K562 (cell line): ENCODE measurements around the gene GPR108. TPM values are rescaled to one million over a fixed set of nuclear protein-coding genes. Genes with fewer than 3 reads are reported as not detected.
A peak's percentile ranks its signal among the peaks of the same experiment; 100 is the strongest.

Experiments
- CBFA2T3 ChIP-seq: fragments of 450-650 bp; IDR thresholded peaks from 2 replicates; pipeline ENCODE4 v1.6.1; 2017
- CREM ChIP-seq: IDR thresholded peaks from 2 replicates; pipeline ENCODE4 v1.6.1; 2014; ENCODE audit warnings: antibody characterized with exemption, low read depth
- EGR1 ChIP-seq: fragments of 450-650 bp; conservative IDR thresholded peaks from 2 replicates; pipeline ENCODE4 v1.6.1; 2017; ENCODE audit warnings: mild to moderate bottlenecking
- ELF1 ChIP-seq: fragments of 200-800 bp; sonication (Bioruptor generic); IDR thresholded peaks from 2 replicates; pipeline ENCODE4 v1.6.1; 2016; ENCODE audit warnings: missing genetic modification characterization, missing compliant biosample characterization
- FOXK2 ChIP-seq, 2 experiments: fragments of 450-650 bp; IDR thresholded peaks in 1 of 2; conservative IDR thresholded peaks in 1 of 2; 2 replicates each; pipeline ENCODE4 v1.6.1; 2016; ENCODE audit warnings: low read depth in 2 of 2, mild to moderate bottlenecking in 1 of 2
- GABPA ChIP-seq: fragments of 200-800 bp; sonication (Bioruptor generic); conservative IDR thresholded peaks from 2 replicates; pipeline ENCODE4 v1.6.1; 2016; ENCODE audit warnings: low read depth, missing genetic modification characterization, missing compliant biosample characterization
- JUND ChIP-seq, 2 experiments: IDR thresholded peaks; 2 replicates in 1 of 2; 3 replicates in 1 of 2; pipeline ENCODE4 v1.6.1; 2011; ENCODE audit warnings: borderline replicate concordance in 2 of 2, low read depth in 2 of 2, low read length in 2 of 2, improper control_type of control experiment in 1 of 2, missing biosample characterization in 1 of 2, missing genetic modification characterization in 1 of 2, missing genetic modification reagents in 1 of 2
- NR2C2 ChIP-seq, 2 experiments: fragments of 200-800 bp in 1 of 2; sonication (Bioruptor generic) in 1 of 2; sonication (generic) in 1 of 2; formaldehyde crosslinking in 1 of 2; IDR thresholded peaks; 2 replicates each; pipeline versions ENCODE4 v1.6.1 to v1.8.0; 2016 to 2022; ENCODE audit warnings: mild to moderate bottlenecking in 1 of 2, missing compliant biosample characterization in 1 of 2, missing genetic modification characterization in 1 of 2, missing genetic modification reagents in 1 of 2
- PRDM10 ChIP-seq: fragments of 450-650 bp; IDR thresholded peaks from 2 replicates; pipeline ENCODE4 v1.6.1; 2018; ENCODE audit not compliant: partially characterized antibody
- REST ChIP-seq, 2 experiments: fragments of 450-650 bp; formaldehyde crosslinking in 1 of 2; IDR thresholded peaks; 2 replicates each; pipeline versions ENCODE4 v1.4.0 to v1.6.1; 2014 to 2020; ENCODE audit warnings: mild to moderate bottlenecking in 2 of 2, borderline replicate concordance in 1 of 2, low read depth in 1 of 2
- ZBTB26 ChIP-seq: fragments of 450-650 bp; formaldehyde crosslinking; IDR thresholded peaks from 2 replicates; pipeline ENCODE4 v1.4.0; 2022; ENCODE audit warnings: missing genetic modification characterization
- ZNF436 ChIP-seq: fragments of 250-450, 450-650 bp; sonication (Bioruptor Pico); formaldehyde crosslinking; IDR thresholded peaks from 2 replicates; pipeline ENCODE4 v1.7.0; 2020; ENCODE audit warnings: mild to moderate bottlenecking
- ZNF445 ChIP-seq: fragments of 250-450 bp; sonication (Bioruptor Pico); IDR thresholded peaks from 2 replicates; pipeline ENCODE4 v1.4.0; 2020; ENCODE audit warnings: low read depth, mild to moderate bottlenecking, moderate library complexity
- polyA plus RNA-seq, 8 experiments: library from polyadenylated mRNA; depleted of rRNA in 4 of 8; stranded (reverse) in 5 of 8; unstranded in 3 of 8; fragments of >200 nt; fragmentation: Nextera tagmentation in 2 of 8; fragmentation: Illumina TruSeq in 1 of 8; extraction: Ambion mirVana in 2 of 8; extraction: Trizol in 1 of 8; gene quantifications; 2 replicates each; pipeline versions ENCODE4 v1.2.1 to v1.2.3, GENCODE V29; 2011 to 2014; ENCODE audit warnings: inconsistent platforms in 1 of 8, missing spikeins in 1 of 8
- total RNA-seq, 7 experiments: library from RNA; depleted of rRNA in 6 of 7; stranded (reverse); fragments of >200 nt in 6 of 7; fragmentation: Illumina TruSeq in 2 of 7; extraction: Trizol in 2 of 7; gene quantifications; 2 replicates each; pipeline versions ENCODE4 v1.2.1 to v1.2.3, GENCODE V29; 2011 to 2021; ENCODE audit warnings: low replicate concordance in 1 of 7

The GPR108 gene
- total and polyA plus RNA-seq, 9 of the 15 experiments (the other 6 are each of a cell fraction or from before 2014, with no cell fraction given), result 2.4 to 33.2 (median 24.4) TPM

GRCh38 chr19:6734096-6734696 lies 3.2 kb downstream of the GPR108 start (continued):
- peak; percentile 78 for TF ChIP-seq EGR1
- peak in 1 of 2 experiments; percentile 42; a peak in 1 of 4 replicates for TF ChIP-seq FOXK2 (conservative IDR thresholded peaks at IDR 0.05 in 1 of 2, IDR thresholded peaks at IDR 0.05 in 1 of 2; ENCODE audit: low read depth in 2 of 2)
- peak; percentile 7 for TF ChIP-seq PRDM10
- TF ChIP-seq ZNF436 (CRISPR knock-in tag), result no peak
- TF ChIP-seq NR2C2 (CRISPR knock-in tag; IDR thresholded peaks at IDR 0.05), result no peak
- TF ChIP-seq NR2C2 (tag; IDR thresholded peaks at IDR 0.05), result peak; percentile 50; the same call in 1 of the 2 replicates
- peak; percentile 62 for TF ChIP-seq CREM
- TF ChIP-seq GABPA (tag), result peak; percentile 74
- TF ChIP-seq CBFA2T3, result peak; percentile 38
- TF ChIP-seq ELF1 (tag), result peak; percentile 50; the same call in 1 of the 2 replicates
- TF ChIP-seq ZNF445, result no peak
- TF ChIP-seq REST (IDR thresholded peaks at IDR 0.05; ENCODE audit: borderline replicate concordance), result no peak
- TF ChIP-seq REST (CRISPR knock-in tag; IDR thresholded peaks at IDR 0.05; ENCODE audit: low read depth), result 0 out of 2 replicates have a peak, but pooled peaks have one; percentile 22
- no peak for TF ChIP-seq ZBTB26
- peak; percentile 63; the same call in 1 of the 2 replicates for TF ChIP-seq JUND (IDR thresholded peaks at IDR 0.05; ENCODE audit: borderline replicate concordance, low read depth, low read length)
- TF ChIP-seq JUND (tag; IDR thresholded peaks at IDR 0.05; ENCODE audit: borderline replicate concordance, low read depth, low read length), result peak; percentile 31; the same call in 1 of the 3 replicates
